Measurements from ENCODE around the gene HHLA2.

Gene HHLA2

DNA sequence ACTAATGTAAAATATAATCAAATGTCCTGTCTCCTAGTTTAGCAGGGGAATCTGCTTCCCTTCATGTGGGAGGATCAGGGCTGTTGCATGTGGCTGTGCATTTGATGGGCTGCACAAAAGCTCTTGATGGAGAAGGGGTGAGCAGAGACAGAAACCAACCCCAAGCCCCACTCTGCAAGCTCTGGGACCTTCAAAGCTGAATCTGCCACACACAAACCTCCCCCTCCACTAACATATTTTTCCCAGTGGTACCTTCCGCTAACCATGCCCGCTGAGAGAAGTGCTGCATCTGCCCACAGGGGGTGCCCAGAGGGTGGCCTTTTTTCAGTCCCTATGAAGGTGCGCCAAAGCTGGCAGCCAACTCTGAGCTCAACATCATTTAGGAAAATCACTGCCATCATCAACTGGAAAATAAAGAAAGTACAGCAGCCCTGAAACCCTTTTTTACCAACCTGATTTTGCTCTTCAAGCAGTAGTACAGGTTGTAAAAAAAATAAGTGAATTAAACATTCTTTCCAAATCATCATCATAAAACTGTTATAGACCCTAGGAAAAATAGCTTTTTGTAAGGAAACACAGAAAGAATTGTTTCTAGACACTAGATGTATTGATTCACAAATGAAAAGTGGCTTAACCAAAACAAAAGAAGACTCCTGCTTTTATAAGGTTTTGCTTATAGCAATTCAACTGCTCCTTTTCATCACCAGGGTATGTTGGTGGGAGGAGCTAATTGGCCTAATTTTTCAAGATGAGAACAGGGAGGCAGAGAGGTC lies 97.0 kb downstream of the HHLA2 start:
- no peak for DNase-seq (ENCODE audit: low read depth)

DNA sequence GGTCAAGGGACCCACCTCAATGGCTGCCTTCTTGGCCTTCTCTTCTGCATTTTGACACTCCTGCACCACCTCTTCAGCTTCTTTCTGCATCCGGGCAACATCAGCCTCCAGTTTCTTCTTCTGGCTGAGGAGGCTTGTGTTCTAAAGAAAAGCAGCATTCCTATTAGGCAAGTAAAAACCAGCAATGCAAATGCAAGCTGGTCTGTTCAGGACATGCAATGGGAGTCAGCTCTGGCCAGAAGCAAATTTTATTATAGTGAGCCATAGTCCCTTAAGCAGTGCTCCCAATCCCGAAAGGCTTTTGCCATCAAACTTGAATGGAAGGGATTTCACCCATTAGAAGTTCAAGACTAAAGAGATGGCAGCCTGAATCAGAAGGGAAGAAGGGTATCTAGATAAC lies 97.7 kb downstream of the HHLA2 start:
- DNase-seq (ENCODE audit: low read depth) = no peak

DNA sequence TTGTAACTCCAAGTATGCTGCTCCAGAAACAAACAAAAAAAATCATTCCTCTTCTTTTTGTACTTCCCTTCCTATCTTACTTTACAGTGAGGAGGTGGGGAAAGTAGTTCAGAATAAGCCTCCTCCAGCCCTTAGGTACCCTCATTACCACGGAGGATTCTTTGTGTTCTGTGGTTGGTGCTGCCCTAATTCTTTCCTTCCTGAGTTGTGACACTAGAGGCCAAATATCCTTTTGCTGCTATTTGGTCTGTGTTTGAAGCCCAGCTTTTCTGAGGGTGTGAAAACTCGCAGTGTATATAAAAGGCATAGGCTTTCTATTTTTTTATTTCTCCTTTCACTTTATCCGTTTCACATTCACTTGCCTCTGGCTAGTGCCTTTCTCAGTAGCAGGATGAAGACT lies 98.2 kb downstream of the HHLA2 start:
- DNase-seq (ENCODE audit: low read depth) = no peak

DNA sequence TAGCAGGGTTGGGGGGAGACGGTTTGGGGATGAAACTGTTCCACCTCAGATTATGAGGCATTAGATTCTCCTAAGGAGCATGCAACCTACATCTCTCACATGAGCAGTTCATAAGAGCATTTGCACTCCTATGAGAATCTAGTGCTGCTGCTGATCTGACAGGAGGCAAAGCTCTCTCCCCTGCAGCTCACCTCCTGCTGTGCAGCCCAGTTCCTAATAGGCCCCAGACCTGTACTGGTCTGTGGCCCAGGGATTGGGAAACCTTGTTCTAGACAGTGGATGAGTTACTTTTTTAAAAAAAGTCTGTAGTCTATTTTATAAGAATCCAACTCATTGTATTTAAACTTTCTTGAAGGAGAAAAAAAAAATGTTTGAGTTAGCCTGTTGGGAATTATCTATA lies 100.0 kb downstream of the HHLA2 start:
- no peak for DNase-seq (ENCODE audit: low read depth)

DNA sequence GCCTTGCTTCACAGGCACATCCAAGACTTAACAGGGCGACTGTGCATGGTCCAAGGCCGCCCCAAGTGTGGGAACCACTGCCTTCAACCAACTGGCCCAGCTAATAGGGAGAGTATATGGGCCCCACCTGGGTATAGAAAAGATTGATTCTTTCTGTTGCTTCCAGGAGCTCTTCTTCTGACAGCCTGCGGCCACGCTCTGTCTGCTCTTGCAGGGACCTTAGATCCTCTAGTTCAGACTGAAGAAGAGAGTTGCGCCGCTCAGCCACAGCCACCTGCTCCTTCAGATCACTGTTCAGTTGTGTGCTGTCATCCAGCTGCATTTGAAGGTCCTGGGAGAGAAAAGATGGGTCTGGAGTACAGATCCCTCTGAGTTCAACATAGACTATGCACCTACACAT lies 102.2 kb downstream of the HHLA2 start:
- DNase-seq (ENCODE audit: low read depth) = no peak

DNA sequence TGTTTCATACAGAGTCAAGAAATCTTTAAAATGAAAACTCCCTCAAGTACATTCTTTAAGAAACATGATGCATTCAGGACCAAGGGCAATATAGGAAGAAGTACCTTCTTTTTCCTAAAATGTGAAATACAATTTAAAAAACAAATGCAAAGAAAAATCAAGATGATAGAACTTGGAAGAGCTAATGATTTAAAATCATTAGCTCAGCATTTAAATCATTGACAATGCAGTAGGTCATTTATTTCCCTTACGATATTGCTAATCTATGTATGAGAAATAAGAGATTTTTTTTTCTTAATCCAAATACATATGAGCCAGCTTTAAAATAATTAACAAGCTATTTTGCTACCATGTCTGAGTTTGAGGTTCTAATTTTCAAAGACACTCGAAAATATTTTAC lies 105.5 kb downstream of the HHLA2 start:
- no peak for DNase-seq (ENCODE audit: low read depth)

DNA sequence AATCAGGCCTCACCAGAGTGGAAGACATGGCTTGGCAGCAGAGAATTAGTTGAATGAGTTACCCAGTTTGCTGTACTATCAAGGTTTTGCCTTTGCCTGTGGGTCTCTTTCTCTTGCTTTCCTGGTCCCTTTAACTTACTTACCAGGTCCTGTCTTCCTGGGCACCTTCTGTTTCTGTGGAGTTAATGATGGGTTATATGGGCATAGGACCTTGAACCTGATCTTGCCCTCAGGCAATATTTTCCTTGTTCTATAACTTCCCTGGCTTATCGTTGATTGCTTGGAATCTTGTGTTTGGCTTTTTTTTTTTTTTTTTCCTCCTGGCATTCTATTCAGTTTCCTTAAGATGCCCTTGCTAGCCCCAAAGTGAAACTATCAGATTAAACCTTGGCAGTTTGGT lies 106.8 kb downstream of the HHLA2 start:
- no peak for DNase-seq (ENCODE audit: low read depth)

DNA sequence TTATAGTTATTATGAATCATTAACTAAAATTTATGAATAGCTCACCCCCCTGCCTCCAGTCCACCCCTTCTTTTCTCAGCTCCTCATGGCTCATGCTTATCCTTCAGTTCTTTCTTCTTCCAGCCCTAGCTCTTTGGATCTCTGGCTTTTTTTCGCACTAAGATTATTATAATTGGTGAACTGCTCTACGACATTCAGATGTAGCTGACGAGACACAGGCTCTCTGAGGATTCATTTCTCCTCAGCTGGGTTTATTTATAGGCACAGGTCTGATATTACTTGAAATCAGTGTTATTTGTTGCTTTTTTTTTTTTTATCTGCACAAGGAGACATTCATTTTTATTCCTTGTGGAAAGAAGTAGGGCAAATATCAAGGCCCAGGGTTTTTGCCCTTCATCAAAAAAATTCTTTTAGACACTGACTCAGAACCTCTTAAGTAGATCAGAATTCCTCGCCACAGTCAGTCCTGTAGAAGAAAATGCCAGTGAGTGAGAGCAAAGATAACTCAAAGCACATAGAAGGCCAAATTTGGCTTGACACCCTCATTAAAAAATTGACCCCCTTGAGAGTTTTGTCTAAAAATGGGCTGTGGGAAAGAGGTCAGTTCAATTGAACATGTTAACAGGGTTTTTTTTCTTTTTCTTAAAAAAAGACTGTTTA lies 107.5 kb downstream of the HHLA2 start:
- no peak for DNase-seq (ENCODE audit: low read depth)

DNA sequence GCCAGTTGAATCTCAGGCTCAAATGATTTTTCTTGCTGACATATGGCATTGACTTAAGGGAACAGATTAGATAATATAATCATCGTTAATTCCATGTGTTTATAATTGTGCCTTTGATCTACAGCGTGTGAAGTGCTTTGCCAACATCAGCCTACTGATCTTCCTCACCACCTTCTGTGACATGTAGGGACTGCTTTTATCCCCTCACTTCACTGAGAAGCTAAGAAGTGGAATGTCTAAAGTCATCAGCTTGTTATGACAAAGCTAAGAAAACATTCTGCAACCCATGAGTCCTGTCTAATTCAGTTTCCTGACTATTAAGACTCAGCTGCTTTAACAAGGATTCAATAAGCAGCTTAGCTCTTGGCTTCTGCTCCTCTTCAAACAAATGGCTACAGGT lies 108.0 kb downstream of the HHLA2 start:
- DNase-seq (ENCODE audit: low read depth) = no peak

DNA sequence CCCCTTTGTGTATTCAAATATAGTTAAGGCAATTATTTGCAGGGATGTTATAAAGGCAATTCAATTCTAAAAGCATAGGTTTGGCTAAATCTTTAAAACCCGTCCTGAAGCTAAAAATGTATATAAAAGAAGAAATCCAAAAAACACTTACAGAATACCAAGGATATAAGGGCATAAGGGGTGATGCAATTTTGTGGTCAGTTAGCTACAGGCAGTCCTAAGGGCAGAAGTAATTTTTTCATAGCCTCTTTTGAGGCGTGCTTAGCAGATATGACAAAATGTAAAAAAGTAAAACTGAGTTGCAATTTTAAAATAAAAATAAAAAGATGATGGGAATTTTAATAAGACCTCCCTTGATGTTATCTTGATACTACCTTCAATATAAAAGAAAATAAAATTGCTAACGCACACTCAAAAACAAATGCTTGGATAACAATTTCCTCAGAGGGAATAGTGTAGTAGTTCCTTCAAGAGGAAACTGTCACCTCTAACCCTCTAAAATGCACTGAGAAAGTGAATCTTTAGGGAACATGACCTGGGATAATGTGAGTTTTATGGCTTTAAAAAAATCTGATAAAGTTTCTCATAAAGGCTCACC lies 109.8 kb downstream of the HHLA2 start:
- DNase-seq (ENCODE audit: low read depth) = no peak

DNA sequence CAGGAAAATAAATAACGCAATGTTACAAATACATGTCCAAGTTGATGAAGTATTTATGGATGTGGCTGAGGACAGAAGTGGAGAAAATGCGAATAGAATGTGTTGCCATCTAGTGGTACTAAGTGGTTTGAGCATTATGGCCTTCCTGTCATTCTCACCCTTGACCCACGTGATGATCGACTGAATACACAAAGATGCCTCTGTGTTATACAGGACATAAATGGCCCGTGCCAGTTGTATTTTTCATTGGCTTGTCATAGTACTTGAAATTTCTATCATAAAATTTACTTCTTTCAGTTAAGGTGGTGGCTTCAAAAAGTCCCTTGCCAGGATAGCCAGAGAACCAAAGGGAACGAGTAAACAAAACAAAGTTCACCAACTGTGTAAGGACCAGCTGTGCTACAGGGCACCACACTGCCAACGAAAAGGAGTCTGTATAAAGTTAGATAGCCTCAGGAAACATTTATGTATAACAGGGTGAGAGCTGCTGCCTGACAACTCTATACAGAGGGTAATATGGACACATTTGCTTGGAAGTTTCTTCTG lies 110.4 kb downstream of the HHLA2 start:
- DNase-seq (ENCODE audit: low read depth) = no peak

DNA sequence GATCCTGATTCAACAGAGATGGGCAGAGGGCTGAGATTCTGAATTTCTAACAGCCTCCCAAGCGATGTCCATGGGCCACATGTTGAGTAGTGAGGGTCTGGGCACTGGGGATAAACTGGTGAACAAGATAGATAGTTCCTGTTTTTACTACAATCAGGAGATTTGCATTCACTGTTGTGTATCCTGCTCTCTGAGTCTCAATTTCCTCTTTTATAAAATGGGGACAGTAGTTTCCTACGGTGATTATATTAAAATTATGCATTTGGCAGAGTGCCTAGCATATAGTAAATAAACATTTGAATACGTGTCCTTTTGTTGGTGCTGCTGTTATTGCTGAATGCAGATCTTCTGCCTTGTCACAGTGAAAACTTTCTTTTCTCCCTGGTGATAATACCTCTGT lies 111.5 kb downstream of the HHLA2 start:
- no peak for DNase-seq (ENCODE audit: low read depth)

DNA sequence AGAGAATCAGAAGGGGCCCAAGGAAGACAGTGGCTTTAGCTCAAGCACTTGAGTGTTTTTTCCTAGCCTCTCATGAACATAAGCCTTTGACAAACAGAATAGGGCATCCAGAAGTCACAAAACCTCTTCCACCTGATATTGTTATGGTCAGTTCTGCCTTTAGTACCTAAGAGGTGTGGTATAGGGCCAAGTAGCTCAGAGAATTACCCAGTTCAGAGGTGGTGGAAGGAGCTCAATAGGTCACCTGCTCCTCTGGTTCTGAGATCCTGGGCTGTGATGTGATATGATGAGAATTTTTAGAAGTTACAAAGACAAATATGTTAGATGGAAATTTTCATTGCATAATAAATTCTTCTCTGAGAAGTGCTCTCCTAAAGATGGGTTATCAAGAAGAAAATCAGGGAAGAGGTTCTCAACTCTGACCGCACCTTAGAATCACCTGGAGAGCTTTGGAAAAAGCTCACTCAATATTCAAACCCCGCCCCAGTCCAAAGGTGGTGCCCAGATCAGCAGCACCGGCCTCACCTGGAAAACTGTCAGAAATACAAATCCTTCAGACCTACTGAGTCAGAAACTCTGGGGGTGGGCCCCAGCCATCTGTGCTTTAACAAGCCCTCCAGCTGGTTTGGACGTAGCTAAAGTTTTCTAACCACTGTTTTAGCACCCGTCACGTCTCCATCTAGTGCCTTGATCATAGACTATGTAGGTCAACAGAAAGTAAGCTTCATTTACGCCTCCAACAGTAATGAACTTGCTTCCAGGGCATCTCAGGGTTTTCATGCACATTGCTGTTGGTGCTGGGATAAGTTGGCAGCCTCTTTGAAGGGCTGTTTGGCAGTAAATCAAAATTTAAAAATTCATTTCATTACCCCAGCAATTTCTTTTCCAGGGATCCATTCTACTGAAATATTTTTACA lies 112.8 kb downstream of the HHLA2 start:
- no peak for DNase-seq (ENCODE audit: low read depth)

DNA sequence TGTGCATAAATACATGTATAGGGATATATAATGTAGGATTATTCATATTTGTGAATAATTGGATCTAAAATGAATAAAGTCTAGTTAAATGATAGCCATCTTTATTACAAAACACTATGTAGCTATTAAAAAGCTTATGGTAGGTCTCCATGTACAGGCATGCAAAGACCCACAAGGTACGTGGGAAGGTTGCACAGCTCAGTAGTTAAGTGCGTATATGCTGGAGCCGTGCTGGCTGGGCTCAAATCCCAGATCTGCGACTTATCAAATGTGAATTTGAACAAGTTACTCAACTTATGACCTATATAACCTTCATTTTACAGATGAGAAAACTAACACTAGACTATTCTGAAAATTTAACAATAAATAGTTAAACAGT lies 113.4 kb downstream of the HHLA2 start:
- DNase-seq (ENCODE audit: low read depth) = no peak

DNA sequence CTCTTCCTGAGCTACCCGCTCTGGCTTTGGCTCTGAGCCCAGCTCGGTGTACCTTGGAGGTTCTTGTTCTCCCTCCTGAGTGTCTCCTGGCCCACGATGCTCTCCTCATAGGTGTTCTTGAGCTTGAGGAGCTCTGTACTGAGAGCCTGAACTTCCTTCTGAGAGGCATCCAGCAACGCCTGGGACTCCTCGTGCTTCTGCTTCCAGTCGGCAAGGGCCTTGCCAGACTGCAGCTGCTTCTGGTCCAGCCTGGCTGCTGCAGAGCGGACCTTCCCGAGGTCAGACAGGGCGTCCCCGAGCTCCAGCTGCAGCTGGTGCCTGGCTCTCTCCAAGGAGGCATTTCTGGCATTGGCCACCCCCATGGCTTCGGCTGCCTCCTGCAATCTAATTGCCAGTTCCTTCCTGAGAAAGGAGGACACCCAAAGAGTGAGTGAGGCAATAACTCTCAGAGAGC lies 114.2 kb downstream of the HHLA2 start:
- DNase-seq (ENCODE audit: low read depth) = no peak

DNA sequence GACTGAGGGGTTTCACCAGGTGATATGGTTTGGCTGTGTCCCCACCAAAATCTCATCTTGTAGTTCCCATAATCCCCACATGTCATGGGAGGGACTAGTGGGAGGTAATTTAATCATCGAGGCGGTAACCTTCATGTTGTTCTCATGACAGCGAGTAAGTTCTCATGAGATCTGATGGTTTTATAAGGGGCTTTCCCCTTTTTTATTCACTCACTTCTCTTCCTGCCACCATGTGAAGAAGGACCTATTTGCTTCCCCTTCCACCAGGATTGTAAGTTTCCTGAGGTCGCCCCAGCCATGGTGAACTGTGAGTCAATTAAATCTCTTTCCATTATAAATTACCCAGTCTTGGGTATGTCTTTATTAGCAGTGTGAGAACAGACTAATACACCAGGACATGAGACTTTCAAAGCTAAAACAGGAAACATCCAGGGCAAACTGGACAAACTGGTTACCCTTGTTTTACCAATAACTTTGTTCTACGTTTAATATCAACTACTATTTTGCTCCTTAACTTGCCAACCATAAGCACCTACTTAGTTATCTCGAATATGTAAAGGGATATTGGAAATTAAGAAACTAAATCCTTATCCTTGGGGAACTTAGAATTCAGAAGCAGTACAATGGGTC lies 115.9 kb downstream of the HHLA2 start:
- DNase-seq (ENCODE audit: low read depth) = no peak

DNA sequence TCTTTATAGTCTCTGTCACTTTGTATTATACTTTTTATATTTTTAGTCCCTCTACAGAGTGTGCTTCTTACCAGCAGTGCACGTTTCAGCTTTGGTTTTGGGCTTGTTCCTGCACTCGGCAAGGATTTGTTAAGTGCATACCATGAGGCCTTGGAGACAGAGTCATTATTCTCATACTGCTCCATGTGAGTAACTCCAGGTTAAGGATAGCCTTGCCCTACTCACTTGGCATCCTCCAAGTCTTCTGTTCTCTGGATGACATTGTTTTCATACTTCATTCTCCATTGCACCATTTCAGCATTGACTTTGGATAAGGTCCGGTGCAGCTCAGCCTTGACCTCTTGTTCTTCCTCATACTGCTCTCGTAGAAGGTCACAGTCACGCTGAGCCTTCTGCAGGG lies 117.7 kb downstream of the HHLA2 start:
- no peak for DNase-seq (ENCODE audit: low read depth)

DNA sequence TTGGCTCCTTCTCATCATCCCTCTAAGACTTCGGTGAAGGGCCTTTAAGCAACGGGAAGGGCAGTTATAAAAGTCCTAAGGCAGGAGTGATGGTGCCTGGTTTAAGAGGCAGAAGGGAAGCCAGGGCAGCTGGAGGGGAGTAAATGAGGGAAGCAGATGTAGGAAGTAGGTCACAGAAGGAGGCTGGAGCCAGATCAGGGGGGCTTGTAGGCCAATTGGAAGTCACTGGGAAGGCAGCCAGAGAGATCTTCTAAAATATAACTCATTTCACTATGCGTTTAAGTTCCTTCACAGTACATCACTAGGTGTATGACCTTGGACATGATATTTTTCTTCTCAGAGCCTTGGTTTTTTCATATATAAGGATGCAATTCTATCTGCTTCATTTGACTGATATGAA lies 119.3 kb downstream of the HHLA2 start:
- DNase-seq (ENCODE audit: low read depth) = no peak

DNA sequence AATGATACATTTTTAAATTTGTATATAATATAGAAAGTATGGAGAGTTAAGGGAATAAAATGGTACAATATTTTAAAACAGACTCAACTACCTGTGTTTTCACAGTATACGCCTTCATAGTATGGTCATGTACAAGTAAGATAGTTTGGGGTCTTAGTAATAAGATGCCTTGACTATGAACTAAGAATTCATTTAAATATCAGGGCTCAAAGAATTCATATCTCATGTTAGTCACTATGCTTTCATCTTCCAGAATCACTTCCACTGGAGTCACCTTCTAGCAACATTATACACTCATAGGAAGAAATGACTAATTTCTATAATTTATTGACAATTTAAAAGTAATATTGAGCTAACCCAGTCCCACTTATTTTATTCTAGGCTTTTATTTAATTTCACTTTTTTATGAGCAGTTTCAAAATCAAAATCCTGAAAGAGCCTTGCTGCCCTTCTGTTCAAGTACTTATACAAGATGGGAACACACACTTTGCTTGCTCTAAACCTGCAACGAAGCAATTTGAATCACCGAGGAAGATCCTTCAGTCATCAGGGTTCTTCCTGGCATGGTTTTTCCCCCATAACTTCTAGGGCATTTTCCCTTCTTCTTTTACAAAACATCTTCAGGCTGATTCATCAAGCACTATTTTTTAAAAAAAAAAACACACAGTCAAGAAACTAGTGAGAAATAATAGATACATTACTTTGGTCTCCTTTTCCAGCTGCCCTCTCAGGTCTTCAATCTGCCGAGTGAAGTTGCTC lies 119.9 kb downstream of the HHLA2 start:
- DNase-seq (ENCODE audit: low read depth) = no peak

DNA sequence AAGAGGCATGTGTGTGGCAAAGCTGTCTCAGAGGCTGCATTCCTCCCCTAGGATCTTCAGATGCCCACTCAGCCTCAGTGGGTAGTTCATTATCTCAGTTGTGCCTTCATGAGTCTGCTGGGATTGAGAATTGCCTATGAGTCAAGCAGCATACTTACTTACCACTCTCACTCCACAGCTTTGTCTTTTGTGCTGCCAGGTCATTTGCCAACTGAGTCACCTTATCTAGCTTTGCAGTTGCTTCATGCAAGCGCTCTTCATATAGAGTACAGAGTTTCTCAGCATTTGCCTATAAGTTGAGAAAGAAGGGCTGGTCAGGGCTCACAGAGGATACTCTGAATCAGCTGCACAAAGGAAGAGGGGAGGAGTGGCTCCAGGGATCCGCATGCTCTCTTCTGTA lies 124.6 kb downstream of the HHLA2 start:
- DNase-seq (ENCODE audit: low read depth) = peak; percentile 62
